Peyer's patch (tissue), 4 donors: ENCODE data around the gene FXYD1. TPM values are rescaled to one million over a fixed set of nuclear protein-coding genes. Genes with fewer than 3 reads are reported as not detected.
"Not testable (repeated sequence)": the region's sequence is repeated elsewhere in the genome, so short reads cannot be mapped to it uniquely, and the experiment has no call there.

Experiments
- DNase-seq, 3 donors: peaks; one replicate each; pipeline ENCODE4 v3.0.0-alpha.2; 2017 to 2019
- H3K27ac ChIP-seq, 4 donors: fragments of 200-600 bp; sonication (generic); one replicate each; pipeline ENCODE4 v1.5.1; 2016 to 2019
- H3K27me3 ChIP-seq, 2 donors: fragments of 200-600 bp; sonication (generic); one replicate each; pipeline ENCODE4 v1.5.1; 2019
- H3K36me3 ChIP-seq, 3 donors: fragments of 200-600 bp; sonication (generic); one replicate each; pipeline ENCODE4 v1.5.1; 2016 to 2019
- H3K4me1 ChIP-seq, 4 donors: fragments of 200-600 bp; sonication (generic); one replicate each; pipeline ENCODE4 v1.5.1; 2016 to 2019
- H3K4me3 ChIP-seq, 4 donors: fragments of 200-600 bp; sonication (generic); 1 replicate in 3 of 4; 2 replicates in 1 of 4; pipeline ENCODE4 v1.5.1; 2016 to 2019; ENCODE audit warnings: mild to moderate bottlenecking in 1 of 4
- H3K9me3 ChIP-seq, 4 donors: fragments of 200-600 bp; sonication (generic); one replicate each; pipeline ENCODE4 v1.5.1; 2016 to 2019; ENCODE audit warnings: mild to moderate bottlenecking in 1 of 4
- POLR2A ChIP-seq, 2 donors: fragments of 450-650 bp; IDR thresholded peaks; one replicate each; pipeline ENCODE4 v1.5.1; 2017; ENCODE audit warnings: antibody characterized with exemption in 2 of 2, mild to moderate bottlenecking in 2 of 2, moderate library complexity in 2 of 2
- total RNA-seq, 4 donors: library from RNA; depleted of rRNA; stranded (reverse); fragments of >200 nt; gene quantifications; one replicate each; pipeline ENCODE4 v1.1.0, GENCODE V29; 2016
- TF ChIP-seq, protein P1 (sequence below), 6 experiments: fragments of 450-650 bp in 4 of 6; fragments of 200-600 bp in 2 of 6; sonication (generic) in 1 of 6; IDR thresholded peaks; one replicate each; pipeline ENCODE4 v1.5.1; 2017 to 2019; ENCODE audit warnings: antibody characterized with exemption in 6 of 6, mild to moderate bottlenecking in 3 of 6, moderate library complexity in 1 of 6

FXYD1 gene
- total RNA-seq, 4 donors from 2014 or later = 12.3 to 12.7 TPM; not detected in 2

- no peak for TF ChIP-seq POLR2A (IDR thresholded peaks at IDR 0.05)
- TF ChIP-seq, protein P1, sequence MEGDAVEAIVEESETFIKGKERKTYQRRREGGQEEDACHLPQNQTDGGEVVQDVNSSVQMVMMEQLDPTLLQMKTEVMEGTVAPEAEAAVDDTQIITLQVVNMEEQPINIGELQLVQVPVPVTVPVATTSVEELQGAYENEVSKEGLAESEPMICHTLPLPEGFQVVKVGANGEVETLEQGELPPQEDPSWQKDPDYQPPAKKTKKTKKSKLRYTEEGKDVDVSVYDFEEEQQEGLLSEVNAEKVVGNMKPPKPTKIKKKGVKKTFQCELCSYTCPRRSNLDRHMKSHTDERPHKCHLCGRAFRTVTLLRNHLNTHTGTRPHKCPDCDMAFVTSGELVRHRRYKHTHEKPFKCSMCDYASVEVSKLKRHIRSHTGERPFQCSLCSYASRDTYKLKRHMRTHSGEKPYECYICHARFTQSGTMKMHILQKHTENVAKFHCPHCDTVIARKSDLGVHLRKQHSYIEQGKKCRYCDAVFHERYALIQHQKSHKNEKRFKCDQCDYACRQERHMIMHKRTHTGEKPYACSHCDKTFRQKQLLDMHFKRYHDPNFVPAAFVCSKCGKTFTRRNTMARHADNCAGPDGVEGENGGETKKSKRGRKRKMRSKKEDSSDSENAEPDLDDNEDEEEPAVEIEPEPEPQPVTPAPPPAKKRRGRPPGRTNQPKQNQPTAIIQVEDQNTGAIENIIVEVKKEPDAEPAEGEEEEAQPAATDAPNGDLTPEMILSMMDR (IDR thresholded peaks at IDR 0.05) = no peak
- DNase-seq = no peak
- Histone ChIP-seq H3K27ac (peak overlapping the region in 3 of 4 donors; percentile 12 to 97 (median 83)), H3K4me3 (no peak overlapping the region), H3K36me3 (peaks cover 0 to 1% (median 0%) of the 10 kb centered on the region in 3 donors), H3K4me1 (peaks cover 4 to 43% (median 6%) of the 10 kb centered on the region in 4 donors), H3K9me3 (no peaks in the 10 kb centered on the region), H3K27me3 (no peaks in the 10 kb centered on the region)
Measured at GRCh38 chr19:35128398-35129057, 10.1 kb upstream of the FXYD1 start.

DNA sequence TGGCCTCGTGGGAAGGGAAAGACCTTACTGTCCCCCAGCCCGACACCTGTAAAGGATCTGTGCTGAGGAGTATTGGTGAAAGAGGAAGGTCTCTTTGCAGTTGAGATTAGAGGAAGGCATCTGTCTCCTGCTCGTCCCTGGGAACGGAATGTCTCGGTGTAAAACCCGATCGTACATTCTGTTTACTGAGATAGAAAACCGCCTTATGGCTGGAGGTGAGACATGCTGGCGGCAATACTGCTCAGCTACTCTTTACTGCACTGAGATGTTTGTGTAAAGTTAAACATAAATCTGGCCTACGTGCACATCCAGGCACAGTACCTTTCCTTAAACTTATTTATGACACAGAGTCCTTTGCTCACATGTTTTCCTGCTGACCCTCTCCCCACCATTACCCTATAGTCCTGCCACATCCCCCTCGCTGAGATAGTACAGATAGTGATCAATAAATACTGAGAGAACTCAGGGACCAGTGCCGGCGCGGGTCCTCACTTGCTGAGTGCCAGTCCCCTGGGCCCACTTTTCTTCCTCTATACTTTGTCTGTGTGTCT lies 8.8 kb upstream of the FXYD1 start:
- Histone ChIP-seq H3K27ac (peak overlapping the region in 2 of 4 donors; percentile 83 to 95), H3K4me1 (peaks cover 2 to 32% (median 3%) of the 10 kb centered on the region in 4 donors)
- not testable (repeated sequence) for H3K4me3 ChIP-seq, H3K36me3 ChIP-seq, H3K9me3 ChIP-seq, H3K27me3 ChIP-seq
- peak in 1 of 3 donors; percentile 74 for DNase-seq
- TF ChIP-seq POLR2A (IDR thresholded peaks at IDR 0.05) = peak; percentile 18 to 42

GRCh38 chr19:35130761-35131720 lies 7.6 kb upstream of the FXYD1 start:
- H3K36me3 ChIP-seq = no peaks in the 10 kb centered on the region
- peak overlapping the region in 3 of 4 donors; percentile 24 to 95 (median 83) for H3K27ac ChIP-seq
- peaks cover 0 to 31% (median 0%) of the 10 kb centered on the region in 4 donors for H3K4me1 ChIP-seq
- peak in 1 of 3 donors; percentile 88 for DNase-seq
- H3K4me3 ChIP-seq = no peak overlapping the region
- H3K9me3 ChIP-seq = no peaks in the 10 kb centered on the region
- TF ChIP-seq, protein P1 (IDR thresholded peaks at IDR 0.05) = no peak
- TF ChIP-seq POLR2A (IDR thresholded peaks at IDR 0.05) = peak in 1 of 2 donors; percentile 51
- no peaks in the 10 kb centered on the region for H3K27me3 ChIP-seq

GRCh38 chr19:35132254-35132653 lies 6.4 kb upstream of the FXYD1 start:
- Histone ChIP-seq H3K4me1 (peaks cover 0 to 38% (median 0%) of the 10 kb centered on the region in 4 donors), H3K36me3 (no peaks in the 10 kb centered on the region), H3K27me3 (no peaks in the 10 kb centered on the region), H3K4me3 (no peak overlapping the region), H3K9me3 (no peaks in the 10 kb centered on the region), H3K27ac (peak overlapping the region in 1 of 4 donors; percentile 95)
- TF ChIP-seq, protein P1 (IDR thresholded peaks at IDR 0.05) = no peak
- TF ChIP-seq POLR2A (IDR thresholded peaks at IDR 0.05) = no peak
- DNase-seq = no peak

GRCh38 chr19:35133826-35134225 lies 4.8 kb upstream of the FXYD1 start:
- Histone ChIP-seq H3K27ac (peak overlapping the region in 2 of 4 donors; percentile 26 to 46), H3K9me3 (no peaks in the 10 kb centered on the region), H3K4me1 (peaks cover 0 to 39% (median 0%) of the 10 kb centered on the region in 4 donors), H3K4me3 (peak overlapping the region in 1 of 4 donors; percentile 22), H3K36me3 (no peaks in the 10 kb centered on the region), H3K27me3 (no peaks in the 10 kb centered on the region)
- TF ChIP-seq, protein P1 (IDR thresholded peaks at IDR 0.05) = no peak
- no peak for TF ChIP-seq POLR2A (IDR thresholded peaks at IDR 0.05)
- no peak for DNase-seq
